Kidney (tissue), 14 donors: ENCODE measurements around the gene TFB2M. TPM values are rescaled to one million over a fixed set of nuclear protein-coding genes. Genes with fewer than 3 reads are reported as not detected.

ENCODE experiments used
- DNase-seq, 5 donors: peaks; one replicate each; pipeline ENCODE4 v3.0.0-alpha.2; 2013 to 2020
- FAIRE-seq: peaks from 2 replicates; lab custom pipeline; 2012; peaks lifted over from hg19 to GRCh38; lab: Jason Lieb, UNC
- H3K27ac ChIP-seq, 2 donors: one replicate each; pipeline ENCODE4 v1.7.0; 2013; ENCODE audit warnings: low read depth in 2 of 2, low read length in 2 of 2, inconsistent platforms in 1 of 2
- H3K27me3 ChIP-seq: one replicate; pipeline ENCODE4 v1.7.1; 2013; ENCODE audit warnings: low read length, inconsistent platforms; ENCODE audit not compliant: control insufficient read depth, insufficient read depth
- H3K36me3 ChIP-seq, 3 donors: one replicate each; pipeline versions ENCODE4 v1.7.0 to v1.7.1; 2013; ENCODE audit warnings: low read length in 3 of 3, control low read depth in 1 of 3, inconsistent platforms in 1 of 3; ENCODE audit not compliant: insufficient read depth in 3 of 3, control insufficient read depth in 2 of 3
- H3K4me1 ChIP-seq, 3 donors: one replicate each; pipeline versions ENCODE4 v1.7.0 to v1.7.1; 2013; ENCODE audit warnings: low read length in 3 of 3, inconsistent platforms in 1 of 3, low read depth in 1 of 3; ENCODE audit not compliant: control insufficient read depth in 2 of 3, insufficient read depth in 2 of 3
- H3K4me3 ChIP-seq, 3 donors: one replicate each; pipeline versions ENCODE4 v1.7.0 to v1.8.1; 2013; ENCODE audit warnings: low read length in 3 of 3, control low read depth in 1 of 3, inconsistent platforms in 1 of 3
- H3K9ac ChIP-seq, 3 donors: one replicate each; pipeline versions ENCODE4 v1.7.0 to v1.7.1; 2013; ENCODE audit warnings: low read length in 3 of 3, control low read depth in 1 of 3, inconsistent platforms in 1 of 3
- H3K9me3 ChIP-seq, 3 donors: one replicate each; pipeline versions ENCODE4 v1.7.0 to v1.7.1; 2013; ENCODE audit warnings: low read length in 3 of 3, control low read depth in 1 of 3, inconsistent platforms in 1 of 3; ENCODE audit not compliant: control insufficient read depth in 2 of 3, insufficient read depth in 1 of 3
- intact Hi-C: fragments of 100-400 bp; cut with DNase I; formaldehyde crosslinking; loops from one replicate; pipeline ENCODE4 v1.11.1; 2022
- polyA plus RNA-seq: library from polyadenylated mRNA; stranded (reverse); fragments of 350-450 nt; fragmentation: Illumina TruSeq; extraction: RNeasy Lipid Tissue Mini Kit (QIAGEN cat#74804); gene quantifications from one replicate; pipeline ENCODE4 v1.2.3, GENCODE V29; 2014; ENCODE audit warnings: low read depth, low replicate concordance; ENCODE audit not compliant: insufficient read depth
- total RNA-seq: library from RNA; stranded (reverse); fragmentation: NEBNext Ultra II Directional; extraction: Animal tissue kit (Norgen Biotek cat#: 25700); gene quantifications from one replicate; pipeline ENCODE4 v1.2.1, GENCODE V29; 2021
- TF ChIP-seq, protein P1 (sequence below): IDR thresholded peaks from 3 replicates; pipeline ENCODE4 v1.5.1; 2012; ENCODE audit warnings: mild to moderate bottlenecking, moderate library complexity, borderline replicate concordance; ENCODE audit not compliant: insufficient read depth; ENCODE audit errors: extremely low read depth
- donor health status: control.
- donor health status: control.
- donor health status: control.
- donor health status: control.
- donor health status: control.
- donor health status: DM: yes; HTN: yes; CAD: no.
- donor health status: Normal renal cell carcinoma (clear cell type).

The TFB2M gene
- total and polyA plus RNA-seq, 2 donors from 2014 or later, result 10.8 to 14.7 TPM

DNA sequence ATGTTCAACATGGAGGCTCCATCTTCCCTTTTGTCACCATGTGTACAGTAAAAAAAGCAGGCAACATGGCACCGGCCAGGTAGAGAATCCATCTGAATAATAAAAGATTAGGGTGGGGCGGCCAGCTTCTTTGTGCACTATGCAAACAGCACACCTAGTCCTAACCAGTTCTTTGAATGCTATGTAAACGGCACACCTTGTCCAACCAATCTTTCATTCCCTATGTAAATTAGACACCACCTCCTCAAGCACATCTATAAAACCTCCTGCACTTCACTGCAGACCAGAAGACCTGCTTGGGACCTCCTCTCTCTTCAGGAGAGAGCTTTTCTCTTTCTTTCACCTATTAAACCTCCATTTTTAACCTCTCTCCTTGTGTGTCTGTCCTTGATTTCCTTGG, 28.2 kb downstream of the TFB2M start:
- H3K36me3 ChIP-seq, result peaks cover 5 to 7% (median 6%) of the 10 kb centered on the region in 3 donors
- no peaks in the 10 kb centered on the region for H3K9me3 ChIP-seq
- FAIRE-seq, result no peak
- no peak overlapping the region for H3K9ac ChIP-seq
- no peak overlapping the region for H3K4me3 ChIP-seq
- no peak for DNase-seq
- intact Hi-C loops, result no loop called here
- TF ChIP-seq, protein P1, sequence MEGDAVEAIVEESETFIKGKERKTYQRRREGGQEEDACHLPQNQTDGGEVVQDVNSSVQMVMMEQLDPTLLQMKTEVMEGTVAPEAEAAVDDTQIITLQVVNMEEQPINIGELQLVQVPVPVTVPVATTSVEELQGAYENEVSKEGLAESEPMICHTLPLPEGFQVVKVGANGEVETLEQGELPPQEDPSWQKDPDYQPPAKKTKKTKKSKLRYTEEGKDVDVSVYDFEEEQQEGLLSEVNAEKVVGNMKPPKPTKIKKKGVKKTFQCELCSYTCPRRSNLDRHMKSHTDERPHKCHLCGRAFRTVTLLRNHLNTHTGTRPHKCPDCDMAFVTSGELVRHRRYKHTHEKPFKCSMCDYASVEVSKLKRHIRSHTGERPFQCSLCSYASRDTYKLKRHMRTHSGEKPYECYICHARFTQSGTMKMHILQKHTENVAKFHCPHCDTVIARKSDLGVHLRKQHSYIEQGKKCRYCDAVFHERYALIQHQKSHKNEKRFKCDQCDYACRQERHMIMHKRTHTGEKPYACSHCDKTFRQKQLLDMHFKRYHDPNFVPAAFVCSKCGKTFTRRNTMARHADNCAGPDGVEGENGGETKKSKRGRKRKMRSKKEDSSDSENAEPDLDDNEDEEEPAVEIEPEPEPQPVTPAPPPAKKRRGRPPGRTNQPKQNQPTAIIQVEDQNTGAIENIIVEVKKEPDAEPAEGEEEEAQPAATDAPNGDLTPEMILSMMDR, result no peak
- no peaks in the 10 kb centered on the region for H3K4me1 ChIP-seq
- H3K27me3 ChIP-seq, result no peaks in the 10 kb centered on the region
- H3K27ac ChIP-seq, result no peak overlapping the region

DNA sequence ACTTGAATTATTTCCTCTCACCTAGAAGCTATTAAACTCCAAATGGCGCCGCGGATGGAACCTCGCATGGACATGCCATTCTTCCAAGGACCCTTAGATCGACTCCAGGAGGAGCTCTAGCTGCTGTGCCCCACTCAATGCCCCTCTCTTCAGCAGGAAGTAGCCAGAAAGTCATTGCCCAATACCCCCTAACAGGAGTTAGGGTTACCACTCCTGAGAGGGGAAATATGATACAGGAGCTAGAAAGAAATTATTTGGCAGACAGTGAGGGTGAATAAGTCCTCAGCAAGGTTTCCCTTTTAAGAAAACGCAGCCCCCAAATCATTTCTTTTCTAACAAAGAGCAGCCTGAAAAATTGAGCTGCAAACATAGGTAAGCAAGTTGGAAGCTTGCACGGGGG, 28.6 kb downstream of the TFB2M start:
- H3K36me3 ChIP-seq, result peaks cover 3 to 7% (median 4%) of the 10 kb centered on the region in 3 donors
- intact Hi-C loops, result no loop called here
- H3K9ac ChIP-seq, result no peak overlapping the region
- DNase-seq (no peak), FAIRE-seq (no peak)
- TF ChIP-seq, protein P1, result no peak
- no peak overlapping the region for H3K27ac ChIP-seq
- H3K9me3 ChIP-seq, result no peaks in the 10 kb centered on the region
- no peaks in the 10 kb centered on the region for H3K4me1 ChIP-seq
- no peaks in the 10 kb centered on the region for H3K27me3 ChIP-seq
- H3K4me3 ChIP-seq, result no peak overlapping the region

DNA sequence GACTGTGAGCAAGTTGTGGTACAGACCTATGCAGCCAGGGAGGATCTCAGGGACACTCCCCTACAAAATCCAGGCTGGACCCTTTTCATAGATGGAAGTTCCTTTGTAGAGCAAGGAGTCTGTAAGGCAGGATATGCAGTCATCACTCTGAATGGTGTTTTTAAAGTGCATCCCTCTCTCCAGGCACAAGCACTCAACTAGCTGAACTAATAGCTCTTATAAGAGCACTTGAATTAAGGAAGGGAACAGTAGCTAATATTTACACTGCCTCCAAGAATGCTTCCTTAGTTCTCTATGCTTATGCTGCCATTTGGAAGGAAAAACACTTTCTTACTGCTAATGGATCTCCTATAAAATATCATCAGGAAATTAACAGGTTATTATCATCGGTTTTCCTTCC, 31.9 kb downstream of the TFB2M start:
- DNase-seq, result no peak
- Histone ChIP-seq H3K36me3 (no peaks in the 10 kb centered on the region), H3K4me3 (no peak overlapping the region), H3K27me3 (no peaks in the 10 kb centered on the region), H3K9me3 (peaks cover 0 to 9% (median 0%) of the 10 kb centered on the region in 3 donors), H3K4me1 (no peaks in the 10 kb centered on the region), H3K9ac (no peak overlapping the region), H3K27ac (no peak overlapping the region)
- TF ChIP-seq, protein P1, result no peak
- no peak for FAIRE-seq
- intact Hi-C loops, result no loop called here

DNA sequence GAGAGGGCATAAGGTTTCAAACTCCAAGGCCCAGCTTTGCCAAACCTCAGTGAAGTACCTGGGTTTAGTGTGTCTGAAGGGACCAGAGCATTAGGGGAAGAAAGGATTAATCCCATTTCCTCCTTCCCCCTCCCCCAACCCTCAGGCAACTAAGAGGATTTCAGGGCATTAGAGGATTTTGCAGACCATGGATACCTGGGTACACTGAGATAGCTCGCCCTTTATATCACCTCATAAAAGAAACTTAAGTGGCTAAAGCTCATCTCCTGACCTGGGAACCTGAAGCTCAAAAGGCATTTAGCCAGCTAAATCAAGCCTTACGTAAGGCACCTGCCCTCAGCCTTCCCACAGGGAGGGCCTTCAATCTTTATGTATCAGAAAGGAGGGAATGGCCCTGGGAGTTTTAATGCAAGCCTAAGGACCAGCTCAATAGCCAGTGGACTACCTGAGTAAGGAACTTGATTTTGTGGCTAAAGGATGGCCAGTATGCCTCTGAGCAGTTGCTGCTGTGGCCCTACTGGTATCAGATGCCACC, 32.6 kb downstream of the TFB2M start:
- H3K27me3 ChIP-seq, result no peaks in the 10 kb centered on the region
- H3K36me3 ChIP-seq, result no peaks in the 10 kb centered on the region
- intact Hi-C loops, result no loop called here
- FAIRE-seq (no peak), DNase-seq (no peak)
- no peak overlapping the region for H3K27ac ChIP-seq
- TF ChIP-seq, protein P1, result no peak
- H3K9me3 ChIP-seq, result peaks cover 0 to 9% (median 0%) of the 10 kb centered on the region in 3 donors
- H3K4me1 ChIP-seq, result no peaks in the 10 kb centered on the region
- no peak overlapping the region for H3K4me3 ChIP-seq
- H3K9ac ChIP-seq, result no peak overlapping the region
